Stimulated activated CD8-positive, alpha-beta memory T cell treated with anti-CD3 and anti-CD28 coated beads, Interleukin-12 subunit alpha, Interleukin-12 subunit beta, amount 100 ng/mL, for 24 hours (primary cell): ENCODE data around the gene SORBS1.
"Not testable (repeated sequence)": the region's sequence is repeated elsewhere in the genome, so short reads cannot be mapped to it uniquely, and the experiment has no call there.

Experiments used
- DNase-seq: peaks from one replicate; pipeline ENCODE4 v3.0.0-alpha.2; 2020; ENCODE audit errors: extremely low read depth

SORBS1 gene

DNA sequence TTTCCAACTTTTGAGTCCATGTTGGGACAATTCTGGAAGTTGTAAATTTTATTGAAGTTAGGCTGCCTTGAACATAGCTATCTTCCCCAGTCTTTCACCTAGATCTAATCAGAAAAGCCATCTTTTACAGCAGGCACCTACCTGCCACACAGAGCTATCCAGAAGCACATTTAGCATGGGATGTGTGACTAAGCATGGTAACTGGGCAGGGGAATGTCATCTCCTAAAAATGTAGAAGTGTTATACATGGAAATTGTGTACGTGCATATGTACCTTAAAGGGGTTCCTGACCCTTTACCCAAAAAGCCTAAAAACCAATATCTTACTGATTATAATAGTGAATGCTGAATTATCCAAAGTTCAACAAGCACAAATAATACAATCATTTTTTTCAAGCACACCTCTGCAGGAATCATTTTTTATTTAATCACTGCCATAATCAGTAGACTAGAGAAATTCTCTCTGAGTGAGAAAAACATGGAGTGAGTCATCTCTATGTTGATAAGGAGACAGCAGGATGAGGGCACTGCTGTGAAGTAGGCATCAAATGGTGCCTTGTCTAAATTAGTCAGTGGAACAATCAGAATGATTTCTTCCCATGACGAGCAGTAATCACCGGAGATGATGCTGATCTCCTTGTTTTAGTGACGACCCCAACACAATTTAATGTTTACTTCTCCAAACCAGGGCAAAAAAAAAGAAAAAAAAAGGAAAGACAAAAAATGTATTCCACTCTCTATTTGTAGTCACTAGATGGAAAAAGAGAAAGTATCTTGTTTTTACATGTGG lies 75.9 kb downstream of the SORBS1 start:
- DNase-seq, result no peak

DNA sequence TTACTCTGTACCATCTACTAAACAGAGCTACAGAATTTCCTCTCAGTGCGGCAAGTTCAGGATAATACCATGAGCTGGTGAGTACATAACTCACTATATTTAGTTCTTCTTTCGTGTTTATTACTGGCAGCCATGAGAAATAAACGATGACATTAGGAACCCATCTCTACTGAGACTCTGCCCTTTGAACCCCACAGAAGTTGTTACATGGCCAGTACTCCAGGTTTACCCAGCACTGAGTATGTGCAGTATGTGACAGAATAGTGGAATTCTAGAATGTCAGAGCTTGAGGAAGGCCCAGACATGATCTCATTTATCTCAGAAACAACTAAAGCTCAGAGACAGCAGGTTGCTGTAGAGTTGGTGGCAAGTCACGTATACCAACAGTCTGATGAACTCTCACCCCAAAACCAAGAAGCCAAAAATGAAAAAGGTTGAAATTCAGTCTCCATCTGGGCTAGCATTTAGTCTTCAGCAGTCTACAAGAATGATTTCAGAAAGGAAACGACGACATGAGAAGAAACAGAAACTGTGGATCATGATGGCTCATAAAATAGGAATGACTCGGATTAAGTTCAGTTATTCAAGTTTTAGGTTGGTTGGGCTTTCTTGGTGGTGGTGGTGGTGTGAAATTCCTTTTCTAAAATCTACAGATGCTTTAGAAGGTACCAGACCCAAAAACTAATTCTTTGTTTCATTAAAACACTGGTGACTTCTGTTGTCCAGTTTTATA lies 78.5 kb downstream of the SORBS1 start:
- no peak for DNase-seq

- DNase-seq, result no peak
Observed at GRCh38 chr10:95480901-95481491, 80.2 kb downstream of the SORBS1 start.

DNA sequence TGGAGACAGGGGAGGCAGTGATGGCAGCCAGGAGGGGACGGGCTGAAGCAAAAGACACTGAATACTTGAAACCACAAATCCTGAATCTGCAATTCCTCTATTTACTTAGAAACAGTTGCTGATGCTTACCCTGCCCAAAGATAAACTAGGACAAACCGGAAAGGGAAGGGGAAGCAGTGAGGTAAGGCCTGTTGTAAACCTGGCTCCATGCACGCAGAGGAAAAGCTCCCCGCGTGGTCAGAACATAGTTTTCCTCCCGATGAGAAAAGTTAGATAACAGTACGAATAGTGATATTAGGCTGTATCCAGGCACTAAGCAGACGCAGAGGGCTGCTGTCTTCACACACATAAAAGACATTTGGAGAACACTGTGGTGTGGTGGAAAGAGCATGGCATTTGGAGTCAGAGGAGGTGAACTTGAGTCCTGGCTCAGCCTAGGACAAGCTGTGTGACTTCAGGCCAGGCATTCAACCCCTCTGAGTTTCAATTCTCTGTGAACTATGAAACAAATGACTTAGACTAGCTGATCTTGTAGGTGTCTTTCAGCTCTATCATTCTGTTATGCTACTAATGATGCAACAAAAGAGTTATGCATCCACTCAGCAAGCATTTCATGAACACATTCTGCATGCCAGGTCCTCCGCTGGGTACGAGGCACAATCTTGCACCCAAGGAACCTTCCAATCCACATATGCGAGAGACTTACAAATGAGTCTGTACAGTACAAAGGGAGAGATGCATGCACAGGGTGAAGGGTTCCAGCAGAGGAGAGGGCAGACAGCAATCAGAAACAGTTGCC lies 80.9 kb downstream of the SORBS1 start:
- DNase-seq, result no peak

- no peak for DNase-seq
Observed at GRCh38 chr10:95478935-95479334, 82.2 kb downstream of the SORBS1 start.

DNA sequence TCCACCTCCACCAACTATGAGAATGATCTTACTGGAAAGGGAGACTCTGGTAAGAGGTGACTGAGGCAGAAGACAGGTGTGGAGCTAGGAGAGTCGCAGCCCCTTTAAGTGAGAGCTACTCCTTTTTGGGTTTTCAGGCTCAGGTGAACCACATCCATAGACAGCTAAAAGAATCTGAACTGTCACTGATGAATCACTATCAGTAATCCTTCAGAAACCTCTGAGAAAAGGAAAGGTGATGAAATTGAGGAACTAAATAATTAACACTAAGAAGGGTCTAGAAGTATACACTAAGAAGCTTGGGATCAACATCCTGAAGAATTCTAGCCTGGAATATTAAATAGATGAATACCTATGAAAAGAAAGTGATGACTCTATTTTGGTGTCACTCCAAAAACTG lies 83.0 kb downstream of the SORBS1 start:
- no peak for DNase-seq

DNA sequence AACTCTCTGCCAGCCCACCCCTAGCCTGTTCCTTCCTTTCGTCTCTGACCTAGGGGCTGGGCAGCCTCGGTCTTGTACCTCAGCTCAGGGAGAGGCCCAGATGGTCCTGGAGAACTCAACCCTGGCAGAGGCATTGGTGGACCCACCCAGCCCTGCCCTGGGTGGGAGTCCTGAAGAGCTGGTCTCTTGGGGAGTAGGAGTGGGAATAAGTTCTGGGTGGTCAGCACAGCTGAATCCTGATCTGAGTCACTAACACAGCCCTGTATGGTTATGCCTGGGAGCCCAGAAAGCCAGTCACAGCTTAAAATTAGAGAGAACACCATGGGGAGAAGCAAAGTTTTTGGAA lies 84.0 kb downstream of the SORBS1 start:
- no peak for DNase-seq

DNA sequence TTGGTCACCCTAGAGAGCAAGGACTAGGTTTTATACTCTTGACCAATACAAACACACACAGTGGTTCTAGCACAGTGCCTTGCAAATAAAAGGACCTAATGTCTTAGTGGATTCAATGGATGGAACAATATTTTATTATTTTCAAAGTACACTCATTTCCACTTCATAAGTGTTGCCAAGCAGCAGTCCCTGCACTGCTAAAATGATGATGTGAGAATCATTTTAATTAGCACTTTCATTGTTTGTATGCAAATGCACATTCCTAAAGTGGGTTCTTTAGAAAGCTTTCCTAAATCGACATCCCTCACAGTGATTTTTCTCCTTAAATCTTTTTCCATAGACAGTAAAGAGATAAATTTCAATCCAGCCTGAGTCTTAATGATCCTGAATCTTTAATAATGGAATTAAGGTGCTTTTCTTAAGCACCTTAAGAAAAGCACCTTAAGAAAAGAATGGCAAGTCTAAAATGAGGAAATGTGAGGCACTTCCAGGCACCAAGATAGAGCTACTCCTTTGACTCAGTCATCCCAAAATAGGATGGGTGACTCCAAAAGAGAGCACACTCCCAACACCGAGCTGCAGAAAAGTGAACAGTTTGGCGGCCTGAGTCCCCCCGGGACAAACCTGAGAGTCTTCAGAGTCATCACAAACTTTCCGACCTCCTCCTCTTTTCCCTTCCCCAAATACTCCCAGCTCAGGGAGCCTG lies 84.5 kb downstream of the SORBS1 start:
- DNase-seq, result no peak

DNA sequence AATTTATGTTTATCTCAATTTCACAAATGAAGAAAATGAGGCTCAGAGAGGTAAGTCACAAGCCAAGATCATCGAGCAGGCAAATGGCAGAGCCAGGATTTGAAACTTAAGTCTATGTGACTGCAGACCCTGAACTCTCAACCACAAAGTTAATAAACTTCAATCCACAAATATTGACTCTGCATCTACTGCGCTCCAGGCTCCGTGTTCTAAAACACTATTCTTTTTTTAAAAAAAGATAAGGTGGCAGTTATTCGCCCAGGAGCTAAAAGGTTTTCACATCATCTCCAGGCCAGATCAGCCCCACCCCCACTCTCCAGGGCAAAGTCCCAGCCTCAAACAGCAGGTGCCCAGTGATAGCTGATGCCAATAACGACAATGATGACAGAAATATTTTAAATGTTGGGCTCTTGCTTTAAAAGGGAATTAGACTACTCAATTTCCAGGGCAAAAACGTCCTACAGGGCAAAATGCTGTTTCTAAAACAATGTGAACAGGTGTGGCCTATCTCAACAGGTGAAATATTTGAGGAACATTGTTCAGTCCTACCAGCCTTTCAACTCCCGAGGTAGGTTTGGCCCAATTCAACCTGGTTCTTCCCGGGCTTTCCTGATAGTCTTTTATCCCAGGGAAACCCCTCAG lies 85.2 kb downstream of the SORBS1 start:
- DNase-seq, result no peak

DNA sequence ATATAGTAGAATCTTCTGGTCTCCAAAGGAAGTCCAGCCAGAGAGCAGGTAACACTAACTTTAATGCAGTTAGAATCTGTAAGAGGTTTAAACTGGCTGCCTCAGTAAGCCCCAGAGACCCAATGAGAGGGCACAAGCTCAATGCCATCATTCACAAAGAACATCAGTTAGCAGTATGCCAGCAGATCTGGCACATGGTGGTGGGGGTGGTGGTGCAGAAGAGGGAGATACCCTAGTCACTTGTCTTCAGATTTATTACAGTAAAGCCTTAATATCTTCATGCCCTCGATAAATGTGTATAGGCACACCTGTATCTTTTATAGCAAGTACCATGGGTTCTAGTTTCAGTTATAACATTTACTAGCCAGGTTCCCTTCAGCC lies 86.2 kb downstream of the SORBS1 start:
- no peak for DNase-seq

GRCh38 chr10:95474228-95475002 lies 86.8 kb downstream of the SORBS1 start:
- no peak for DNase-seq

DNA sequence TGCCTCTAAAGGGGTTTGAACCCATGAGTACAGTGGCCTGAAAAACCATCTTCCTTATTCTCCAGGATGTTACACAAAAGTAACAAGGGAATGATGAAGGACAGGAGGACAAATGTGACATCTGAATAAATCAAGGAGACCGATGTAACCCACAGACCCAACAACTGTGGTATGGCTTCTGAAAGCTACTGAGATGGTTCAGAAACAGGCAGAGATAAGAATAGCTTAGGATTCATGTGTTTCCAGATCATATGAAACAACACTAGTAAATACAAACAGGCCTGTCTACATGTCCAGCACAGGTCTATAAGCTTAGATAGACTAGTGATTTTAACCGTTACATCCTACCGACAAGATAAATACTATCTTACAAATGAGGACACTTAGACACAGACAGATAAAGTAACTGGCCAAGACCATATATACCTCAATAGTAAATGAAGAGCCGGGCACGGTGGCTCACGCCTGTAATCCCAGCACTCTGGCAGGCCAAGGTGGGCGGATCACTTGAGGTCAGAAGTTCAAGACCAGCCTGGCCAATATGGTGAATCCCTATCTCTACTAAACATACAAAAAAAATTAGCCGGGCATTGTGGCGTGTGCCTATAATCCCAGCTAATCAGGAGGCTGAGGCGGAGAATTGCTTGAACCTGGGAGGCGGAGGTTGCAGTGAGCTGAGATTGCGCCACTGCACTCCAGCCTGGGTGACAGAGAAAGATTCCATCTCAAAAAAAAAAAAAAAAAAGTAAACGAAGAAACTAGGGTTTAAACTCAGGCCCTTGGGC lies 88.7 kb downstream of the SORBS1 start:
- DNase-seq, result no peak

DNA sequence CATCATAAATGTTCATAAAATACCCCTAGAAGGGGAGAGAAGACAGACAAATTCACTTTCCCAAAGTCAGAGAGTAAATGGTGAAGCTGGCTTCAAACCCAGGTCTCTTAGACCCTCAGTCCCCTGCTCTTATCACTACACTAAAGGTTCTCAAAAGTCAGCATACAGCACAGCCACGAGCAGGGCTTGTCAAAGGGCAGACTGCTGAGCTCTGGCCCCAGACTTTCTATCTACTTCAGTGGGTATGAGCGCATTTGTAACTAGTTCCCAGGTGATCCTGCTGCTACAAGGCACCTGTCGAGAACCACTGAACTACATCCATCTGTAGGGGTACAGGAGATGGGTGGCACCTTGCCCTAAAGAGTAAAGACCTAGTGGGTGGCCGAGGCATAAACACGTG lies 91.5 kb downstream of the SORBS1 start:
- DNase-seq, result no peak

DNA sequence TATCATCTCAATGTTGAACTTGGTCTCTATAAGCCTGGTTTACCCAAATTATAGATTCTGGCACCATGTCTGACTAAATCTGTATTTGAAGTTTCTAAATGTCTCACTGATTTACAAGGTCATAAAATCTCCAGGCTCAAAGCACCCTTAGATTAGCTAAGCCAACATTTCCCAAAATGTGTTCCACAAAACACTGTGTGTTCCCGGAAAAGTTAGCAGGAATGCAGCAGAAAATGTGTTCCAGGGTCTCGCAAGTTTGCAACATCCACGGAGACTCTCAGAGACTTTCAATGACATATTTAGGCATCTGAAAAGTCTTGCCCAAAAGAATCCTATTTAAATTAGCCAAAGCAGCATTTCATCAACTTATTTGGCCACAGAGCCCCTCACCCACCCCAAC lies 91.9 kb downstream of the SORBS1 start:
- DNase-seq, result no peak

DNA sequence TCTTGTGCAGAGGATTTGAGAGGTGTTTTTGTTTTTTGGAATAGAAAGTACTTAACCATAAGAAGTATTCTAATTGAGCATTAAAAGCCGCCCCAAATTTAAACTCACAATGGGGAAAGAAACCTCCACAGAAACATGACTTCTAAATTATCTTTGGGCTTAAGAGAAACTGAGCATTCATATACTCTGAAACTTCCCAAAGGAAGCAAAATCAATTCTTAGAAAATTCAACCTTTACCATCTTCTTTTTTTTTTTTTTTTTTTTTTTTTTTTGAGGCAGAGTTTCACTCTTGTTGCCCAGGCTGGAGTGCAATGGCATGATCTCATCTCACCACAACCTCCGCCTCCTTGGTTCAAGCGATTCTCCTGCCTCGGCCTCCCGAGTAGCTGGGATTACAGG lies 93.5 kb downstream of the SORBS1 start:
- not testable (repeated sequence) for DNase-seq

GRCh38 chr10:95467162-95467599 lies 94.0 kb downstream of the SORBS1 start:
- no peak for DNase-seq

DNA sequence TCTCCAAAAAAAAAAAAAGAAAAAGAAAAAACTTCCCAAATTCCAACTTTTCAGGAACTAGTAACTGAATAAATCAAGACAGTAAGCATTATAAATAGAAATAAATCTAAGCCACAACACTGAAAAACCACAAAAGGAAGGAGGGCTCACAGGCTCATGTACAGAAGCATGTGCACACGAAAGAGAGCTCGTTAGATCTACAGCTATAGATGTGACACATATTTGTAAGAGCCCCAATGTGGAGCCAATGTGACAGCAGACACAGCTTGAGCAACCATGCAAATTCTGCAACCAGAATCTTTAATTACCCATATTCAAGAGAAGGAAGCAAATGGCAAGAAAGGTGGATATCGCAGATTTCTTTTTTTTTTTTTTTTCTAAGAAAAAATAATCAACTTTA lies 94.7 kb downstream of the SORBS1 start:
- no peak for DNase-seq

DNA sequence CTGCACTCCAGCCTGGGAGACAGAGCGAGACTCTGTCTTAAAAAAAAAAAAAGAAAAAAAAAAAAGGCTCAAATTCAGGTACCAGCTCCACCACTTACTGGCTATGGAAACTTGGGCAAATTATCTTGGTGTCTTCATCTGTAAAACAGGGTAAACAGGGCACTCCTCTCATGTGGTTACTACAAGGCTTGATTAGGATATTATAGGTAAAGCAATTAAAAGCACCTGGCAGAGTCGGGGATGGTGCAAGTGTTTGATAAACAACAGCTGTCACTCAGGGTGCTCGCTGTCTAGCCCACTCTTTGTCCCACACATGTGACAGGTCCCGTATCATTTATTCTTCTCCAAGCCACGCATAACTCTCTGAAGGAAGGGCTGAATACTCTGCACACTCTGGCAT lies 96.9 kb downstream of the SORBS1 start:
- DNase-seq, result no peak
